Measurements from ENCODE around the gene RSPO4. TPM values are rescaled to one million over a fixed set of nuclear protein-coding genes. Genes with fewer than 3 reads are reported as not detected.

RSPO4 gene
- total RNA-seq, 2 donors from 2014 or later: not detected

- DNase-seq: no peak
- 50 to 63% methylated on average over 1 to 2 of the region's 2 CpGs for WGBS, 2 donors
- no peak overlapping the region for H3K27ac ChIP-seq
- no peaks in the 10 kb centered on the region for H3K36me3 ChIP-seq (replicated peaks in 1 of 2; ENCODE audit: insufficient read depth in 1 of 2, low read depth in 2 of 2)
- no peak for TF ChIP-seq CTCF (IDR thresholded peaks at IDR 0.05)
- no peak for TF ChIP-seq POLR2A (IDR thresholded peaks at IDR 0.05)
- no peak for ATAC-seq
- intact Hi-C loops (cut with DNase I): no loop called here
- H3K27me3 ChIP-seq: no peaks in the 10 kb centered on the region
- H3K9me3 ChIP-seq: no peaks in the 10 kb centered on the region
- no peak overlapping the region for H3K4me3 ChIP-seq
- H3K4me1 ChIP-seq: no peaks in the 10 kb centered on the region
These were observed 36.1 kb upstream of the RSPO4 start for GRCh38 chr20:1038205-1038604.

- Histone ChIP-seq H3K36me3 (replicated peaks in 1 of 2; ENCODE audit: insufficient read depth in 1 of 2, low read depth in 2 of 2) (no peaks in the 10 kb centered on the region), H3K4me3 (no peak overlapping the region), H3K9me3 (no peaks in the 10 kb centered on the region), H3K4me1 (no peaks in the 10 kb centered on the region), H3K27me3 (no peaks in the 10 kb centered on the region), H3K27ac (no peak overlapping the region)
- TF ChIP-seq CTCF (IDR thresholded peaks at IDR 0.05) (no peak), POLR2A (IDR thresholded peaks at IDR 0.05) (no peak)
- DNase-seq (no peak), ATAC-seq (no peak)
- WGBS, 2 donors: 42 to 83% methylated on average over 2 of the region's 2 CpGs
- intact Hi-C loops (cut with DNase I): no loop called here
These were observed 34.9 kb upstream of the RSPO4 start for GRCh38 chr20:1037039-1037438.

GRCh38 chr20:1035466-1035865 is 33.4 kb upstream of the RSPO4 start:
- no peaks in the 10 kb centered on the region for H3K36me3 ChIP-seq (replicated peaks in 1 of 2; ENCODE audit: insufficient read depth in 1 of 2, low read depth in 2 of 2)
- H3K4me1 ChIP-seq: no peaks in the 10 kb centered on the region
- no peak overlapping the region for H3K4me3 ChIP-seq
- DNase-seq: no peak
- H3K27me3 ChIP-seq: no peaks in the 10 kb centered on the region
- no peak overlapping the region for H3K27ac ChIP-seq
- TF ChIP-seq POLR2A (IDR thresholded peaks at IDR 0.05) (no peak), CTCF (IDR thresholded peaks at IDR 0.05) (no peak)
- intact Hi-C loops (cut with DNase I): no loop called here
- 53 to 54% methylated on average over 3 of the region's 3 CpGs for WGBS, 2 donors
- no peak for ATAC-seq
- H3K9me3 ChIP-seq: no peaks in the 10 kb centered on the region

DNA sequence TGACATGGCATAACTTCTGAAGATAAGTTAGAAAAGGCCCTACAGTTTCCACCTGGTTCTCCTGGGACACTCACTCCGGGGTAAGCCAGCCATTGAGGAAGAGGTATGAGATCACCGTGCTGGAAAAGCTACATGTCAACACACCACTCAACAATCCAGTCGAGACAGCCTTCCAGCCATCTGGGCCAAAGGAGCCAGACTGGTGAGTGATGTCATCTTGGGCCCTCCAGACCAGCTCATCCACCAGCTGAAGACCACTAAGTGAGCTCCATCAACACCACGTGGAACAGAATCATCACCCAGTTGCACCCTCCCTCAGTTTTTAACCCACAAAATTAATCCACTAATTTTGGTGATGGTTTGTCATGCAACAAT is 32.3 kb upstream of the RSPO4 start:
- H3K4me1 ChIP-seq: no peaks in the 10 kb centered on the region
- no peak for DNase-seq
- 65 to 73% methylated on average over 4 of the region's 4 CpGs for WGBS, 2 donors
- ATAC-seq: no peak
- no peaks in the 10 kb centered on the region for H3K27me3 ChIP-seq
- H3K9me3 ChIP-seq: no peaks in the 10 kb centered on the region
- H3K4me3 ChIP-seq: no peak overlapping the region
- TF ChIP-seq POLR2A (IDR thresholded peaks at IDR 0.05): no peak
- TF ChIP-seq CTCF (IDR thresholded peaks at IDR 0.05): no peak
- H3K27ac ChIP-seq: no peak overlapping the region
- no peaks in the 10 kb centered on the region for H3K36me3 ChIP-seq (replicated peaks in 1 of 2; ENCODE audit: insufficient read depth in 1 of 2, low read depth in 2 of 2)
- intact Hi-C loops (cut with DNase I): no loop called here

DNA sequence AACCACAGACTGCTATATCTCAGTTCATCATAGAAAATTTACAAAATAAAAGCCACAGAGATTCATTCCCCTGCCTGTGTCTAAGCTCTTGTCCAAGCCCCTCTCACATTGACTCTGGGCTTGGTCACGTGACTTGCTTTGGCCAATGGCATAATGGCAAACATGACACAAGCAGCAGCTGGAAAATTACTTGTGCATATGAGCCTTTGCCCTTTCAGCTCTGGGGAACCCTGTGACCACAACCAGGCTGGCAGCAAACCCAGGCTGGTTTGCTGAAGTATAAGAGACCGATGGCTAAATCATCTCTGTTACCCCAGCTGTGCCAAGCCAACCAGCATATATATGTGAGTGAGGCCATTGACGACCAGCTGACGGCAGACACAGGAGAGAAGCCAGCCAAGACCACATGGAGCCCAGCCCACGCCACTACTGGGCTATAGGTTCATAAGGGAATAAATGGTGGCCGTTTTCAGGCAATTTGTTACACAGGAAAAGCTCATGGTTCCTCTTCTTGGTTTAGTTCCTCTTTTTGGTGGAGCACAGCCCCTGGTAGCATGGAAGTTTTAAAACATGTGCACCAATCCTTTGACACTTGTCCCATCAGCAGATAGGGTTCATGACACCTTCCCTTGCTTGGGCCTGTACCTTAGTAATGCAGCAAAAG is 31.8 kb upstream of the RSPO4 start:
- Histone ChIP-seq H3K27me3 (no peaks in the 10 kb centered on the region), H3K4me1 (no peaks in the 10 kb centered on the region), H3K27ac (no peak overlapping the region), H3K4me3 (no peak overlapping the region), H3K9me3 (no peaks in the 10 kb centered on the region), H3K36me3 (replicated peaks in 1 of 2; ENCODE audit: insufficient read depth in 1 of 2, low read depth in 2 of 2) (no peaks in the 10 kb centered on the region)
- intact Hi-C loops (cut with DNase I): no loop called here
- 50 to 52% methylated on average over 5 to 6 of the region's 6 CpGs for WGBS, 2 donors
- ATAC-seq (no peak), DNase-seq (peak in 1 of 4 donors; percentile 14)
- TF ChIP-seq POLR2A (IDR thresholded peaks at IDR 0.05) (no peak), CTCF (IDR thresholded peaks at IDR 0.05) (no peak)

Measured in body of pancreas (tissue), 4 donors.